GM15510 (cell line): Measurements from ENCODE around the gene NWD2.

Source experiments
- POLR2A ChIP-seq: IDR thresholded peaks from 3 replicates; pipeline ENCODE4 v1.6.1; 2011; ENCODE audit warnings: borderline replicate concordance; ENCODE audit not compliant: insufficient read length; ENCODE audit errors: extremely low read depth

NWD2 gene

GRCh38 chr4:37455301-37456131 is 211.0 kb downstream of the NWD2 start:
- TF ChIP-seq POLR2A, result no peak

- no peak for TF ChIP-seq POLR2A
These were observed 217.3 kb downstream of the NWD2 start for GRCh38 chr4:37461801-37462200.

- no peak for TF ChIP-seq POLR2A
These were observed 218.7 kb downstream of the NWD2 start for GRCh38 chr4:37463033-37463856.

- no peak for TF ChIP-seq POLR2A
These were observed 220.0 kb downstream of the NWD2 start for GRCh38 chr4:37464373-37465128.

GRCh38 chr4:37465296-37465695 is 220.8 kb downstream of the NWD2 start:
- no peak for TF ChIP-seq POLR2A

- no peak for TF ChIP-seq POLR2A
These were observed 221.3 kb downstream of the NWD2 start for GRCh38 chr4:37465845-37466244.

- no peak for TF ChIP-seq POLR2A
These were observed 222.7 kb downstream of the NWD2 start for GRCh38 chr4:37467223-37467622.

GRCh38 chr4:37467824-37468223 is 223.3 kb downstream of the NWD2 start:
- no peak for TF ChIP-seq POLR2A

- no peak for TF ChIP-seq POLR2A
These were observed 224.7 kb downstream of the NWD2 start for GRCh38 chr4:37469286-37469685.

GRCh38 chr4:37470245-37470644 is 225.7 kb downstream of the NWD2 start:
- TF ChIP-seq POLR2A, result no peak

GRCh38 chr4:37471093-37471492 is 226.6 kb downstream of the NWD2 start:
- TF ChIP-seq POLR2A, result no peak

GRCh38 chr4:37471971-37472370 is 227.4 kb downstream of the NWD2 start:
- TF ChIP-seq POLR2A, result no peak

GRCh38 chr4:37473807-37474206 is 229.3 kb downstream of the NWD2 start:
- no peak for TF ChIP-seq POLR2A

- no peak for TF ChIP-seq POLR2A
These were observed 230.5 kb downstream of the NWD2 start for GRCh38 chr4:37475087-37475486.

- TF ChIP-seq POLR2A, result no peak
These were observed 231.2 kb downstream of the NWD2 start for GRCh38 chr4:37475776-37476175.
